ENCODE measurements around the gene ONECUT2.

The ONECUT2 gene

DNA sequence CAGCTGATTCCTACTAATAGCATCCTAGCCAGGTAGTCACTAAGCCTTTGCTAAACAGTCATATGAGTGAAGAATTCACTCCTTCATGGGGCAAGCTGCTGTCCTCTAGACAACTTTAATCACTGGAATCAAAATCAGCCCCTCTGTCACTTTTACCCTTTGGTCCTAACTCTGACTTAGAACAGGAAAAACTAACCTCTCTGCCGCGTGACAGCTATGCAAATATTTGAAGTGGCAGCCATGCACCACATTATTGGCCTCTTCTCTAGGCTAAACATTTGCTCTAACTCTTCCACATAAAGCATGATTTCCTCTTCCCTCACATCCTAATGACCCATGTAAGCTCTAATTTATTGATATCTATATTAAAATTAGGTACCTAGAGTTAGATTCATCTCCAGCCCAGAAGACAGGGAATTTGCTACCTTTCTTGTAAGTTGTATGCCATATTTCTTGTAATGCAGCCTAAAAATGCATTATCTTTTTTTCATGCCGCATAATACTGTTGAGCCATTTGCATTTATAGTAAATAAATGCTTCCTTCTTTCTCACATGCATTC is 12.8 kb upstream of the ONECUT2 start:
- Histone ChIP-seq H3K9ac (no peak overlapping the region), H3K36me3 (no peaks in the 10 kb centered on the region), H3K27ac (no peak overlapping the region), H3K4me1 (peaks cover 10% of the 10 kb centered on the region), H3K27me3 (peaks cover 2% of the 10 kb centered on the region), H3K4me3 (no peak overlapping the region), H4K20me1 (no peaks in the 10 kb centered on the region), H3K4me2 (no peak overlapping the region), H3K9me3 (peaks cover 8% of the 10 kb centered on the region)
- no peak for TF ChIP-seq Cebpa-rat (IDR thresholded peaks at IDR 0.05)

GRCh38 chr18:57423821-57424220 is 11.4 kb upstream of the ONECUT2 start:
- no peaks in the 10 kb centered on the region for H3K36me3 ChIP-seq
- H3K27me3 ChIP-seq: peaks cover 14% of the 10 kb centered on the region
- H3K9ac ChIP-seq: no peak overlapping the region
- H3K9me3 ChIP-seq: peaks cover 22% of the 10 kb centered on the region
- H3K27ac ChIP-seq: no peak overlapping the region
- H4K20me1 ChIP-seq: no peaks in the 10 kb centered on the region
- no peak overlapping the region for H3K4me2 ChIP-seq
- no peak overlapping the region for H3K4me3 ChIP-seq
- peaks cover 10% of the 10 kb centered on the region for H3K4me1 ChIP-seq
- TF ChIP-seq Cebpa-rat (IDR thresholded peaks at IDR 0.05): no peak

DNA sequence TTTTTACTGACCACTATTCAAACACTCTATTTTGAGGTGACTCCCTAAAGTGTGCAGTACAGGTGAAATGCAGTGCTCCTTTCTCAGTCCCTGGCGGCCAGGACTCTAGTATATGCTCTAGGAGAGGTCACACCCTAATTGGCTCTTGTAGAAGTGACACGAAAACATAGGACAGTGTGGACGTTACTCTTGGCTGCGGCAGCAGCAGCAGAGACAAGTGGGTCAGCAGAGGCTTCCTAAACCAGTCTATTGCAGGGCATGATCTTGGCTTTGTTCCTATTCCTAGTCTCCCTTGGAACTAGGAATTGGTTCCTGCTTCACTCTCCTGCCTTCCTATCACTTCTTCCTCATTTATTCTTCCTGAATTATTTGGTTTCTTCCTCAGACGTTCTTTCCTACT is 10.1 kb upstream of the ONECUT2 start:
- no peak overlapping the region for H3K27ac ChIP-seq
- H3K27me3 ChIP-seq: peaks cover 27% of the 10 kb centered on the region
- no peak overlapping the region for H3K4me3 ChIP-seq
- TF ChIP-seq Cebpa-rat (IDR thresholded peaks at IDR 0.05): no peak
- peaks cover 10% of the 10 kb centered on the region for H3K4me1 ChIP-seq
- peaks cover 34% of the 10 kb centered on the region for H3K9me3 ChIP-seq
- H3K9ac ChIP-seq: no peak overlapping the region
- no peak overlapping the region for H3K4me2 ChIP-seq
- H4K20me1 ChIP-seq: no peaks in the 10 kb centered on the region
- no peaks in the 10 kb centered on the region for H3K36me3 ChIP-seq

- peaks cover 41% of the 10 kb centered on the region for H3K9me3 ChIP-seq
- peaks cover 10% of the 10 kb centered on the region for H3K4me1 ChIP-seq
- H3K27me3 ChIP-seq: peaks cover 38% of the 10 kb centered on the region
- H3K36me3 ChIP-seq: no peaks in the 10 kb centered on the region
- no peak overlapping the region for H3K9ac ChIP-seq
- peak overlapping the region; percentile 23; the same call in 1 of the 2 replicates for H3K4me2 ChIP-seq
- no peak overlapping the region for H3K4me3 ChIP-seq
- peaks cover 10% of the 10 kb centered on the region; the same call in 1 of the 2 replicates for H4K20me1 ChIP-seq
- TF ChIP-seq Cebpa-rat (IDR thresholded peaks at IDR 0.05): no peak
- H3K27ac ChIP-seq: no peak overlapping the region
These were observed 9.0 kb upstream of the ONECUT2 start for GRCh38 chr18:57426187-57426586.

DNA sequence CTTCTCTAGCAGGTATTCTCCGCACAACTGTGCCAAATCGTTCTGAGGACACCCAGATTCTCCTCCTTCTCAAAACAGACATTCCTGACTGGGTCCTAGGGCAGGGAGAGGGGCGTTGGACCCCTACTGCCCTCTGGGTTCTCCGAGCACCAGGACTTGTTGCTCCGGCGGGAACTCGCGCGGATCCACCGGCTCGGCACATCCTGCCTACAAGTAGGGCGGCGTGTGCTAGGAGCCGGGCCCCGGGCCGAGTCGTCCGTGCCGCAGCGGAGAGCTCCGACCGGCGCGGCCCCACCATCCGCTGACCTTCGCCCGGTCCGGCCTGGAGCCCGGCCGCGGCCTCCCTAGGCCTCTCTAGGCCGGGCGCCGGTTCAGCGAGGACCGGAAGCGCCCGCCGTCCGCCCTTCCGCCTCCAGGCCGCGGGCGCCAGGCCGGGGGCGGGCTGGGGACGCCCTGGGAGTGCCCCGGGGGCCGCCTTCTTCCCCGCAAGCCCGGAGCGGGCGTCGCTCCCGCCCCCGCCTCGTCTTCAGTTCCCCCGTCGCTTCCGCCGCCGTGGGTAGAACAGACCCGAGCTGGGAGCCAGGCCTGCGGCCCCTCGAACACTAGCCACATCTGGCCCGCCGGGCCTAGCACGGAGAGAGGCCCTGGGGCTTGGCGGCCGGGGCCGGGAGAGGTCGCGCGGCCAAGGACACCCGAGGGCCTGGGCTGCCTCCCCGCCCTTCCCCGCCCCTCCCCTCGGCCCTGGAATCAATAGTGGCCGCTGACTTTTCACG is 7.6 kb upstream of the ONECUT2 start:
- H3K4me3 ChIP-seq: no peak overlapping the region
- peaks cover 52% of the 10 kb centered on the region for H3K27me3 ChIP-seq
- H3K9me3 ChIP-seq: peaks cover 43% of the 10 kb centered on the region
- TF ChIP-seq Cebpa-rat (IDR thresholded peaks at IDR 0.05): no peak
- H4K20me1 ChIP-seq: peaks cover 24% of the 10 kb centered on the region; the same call in 1 of the 2 replicates
- no peaks in the 10 kb centered on the region for H3K36me3 ChIP-seq
- H3K27ac ChIP-seq: no peak overlapping the region
- peaks cover 10% of the 10 kb centered on the region for H3K4me1 ChIP-seq
- H3K4me2 ChIP-seq: no peak overlapping the region
- H3K9ac ChIP-seq: no peak overlapping the region

DNA sequence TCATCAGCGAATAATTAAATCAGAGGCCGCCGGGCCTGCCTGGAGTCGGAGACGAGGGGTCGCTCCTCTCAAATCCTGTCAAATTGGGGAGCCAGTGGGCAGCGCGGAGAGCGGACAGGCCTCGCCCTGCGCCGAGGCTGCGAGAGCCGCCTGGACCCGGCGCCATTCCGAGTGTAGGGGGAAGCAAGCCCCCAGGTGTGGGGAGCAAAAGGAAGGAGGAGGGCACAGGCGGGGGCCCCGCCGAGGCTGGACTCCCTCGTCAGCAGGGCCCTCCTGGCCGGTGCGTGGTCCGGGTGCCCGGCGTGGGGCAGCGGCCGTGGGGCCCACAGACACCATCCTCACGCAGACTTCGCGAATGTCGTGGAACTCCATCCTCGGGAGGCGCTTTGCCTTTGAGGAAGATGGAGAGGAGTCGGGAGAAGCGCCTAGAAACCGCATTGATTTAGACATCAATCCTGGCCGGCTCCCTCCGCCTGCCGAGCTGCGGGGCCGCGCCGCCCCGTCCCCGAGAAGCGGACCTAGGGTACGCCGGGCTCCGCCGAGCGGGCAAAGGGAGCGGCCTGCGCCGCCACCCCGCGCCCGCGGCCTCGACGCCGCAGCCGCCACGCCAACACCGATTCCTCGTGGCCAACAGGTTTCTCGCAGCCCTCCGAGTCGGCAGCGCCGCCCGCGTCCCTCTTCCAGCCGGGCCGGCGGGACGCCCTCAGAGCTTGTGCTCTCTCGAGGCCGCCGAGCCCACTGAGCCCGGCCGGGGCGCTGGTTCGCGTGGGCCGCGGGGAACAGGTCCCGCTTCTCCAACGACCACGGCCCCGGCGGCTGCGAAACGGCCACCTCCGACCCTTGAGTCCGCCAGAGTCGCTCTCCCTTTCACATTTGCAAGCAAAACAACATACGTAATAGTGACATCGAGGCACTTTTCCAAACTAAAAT is 6.7 kb upstream of the ONECUT2 start:
- peaks cover 33% of the 10 kb centered on the region for H4K20me1 ChIP-seq
- no peaks in the 10 kb centered on the region for H3K36me3 ChIP-seq
- H3K9me3 ChIP-seq: peaks cover 43% of the 10 kb centered on the region
- peaks cover 61% of the 10 kb centered on the region for H3K27me3 ChIP-seq
- H3K27ac ChIP-seq: no peak overlapping the region
- H3K4me1 ChIP-seq: peaks cover 10% of the 10 kb centered on the region
- no peak overlapping the region for H3K4me2 ChIP-seq
- peak overlapping the region; percentile 32; the same call in 1 of the 2 replicates for H3K4me3 ChIP-seq
- TF ChIP-seq Cebpa-rat (IDR thresholded peaks at IDR 0.05): no peak
- H3K9ac ChIP-seq: no peak overlapping the region

GRCh38 chr18:57429167-57430078 is 5.8 kb upstream of the ONECUT2 start:
- no peak overlapping the region for H3K9ac ChIP-seq
- no peak for TF ChIP-seq Cebpa-rat (IDR thresholded peaks at IDR 0.05)
- no peak overlapping the region for H3K4me2 ChIP-seq
- peaks cover 70% of the 10 kb centered on the region for H3K27me3 ChIP-seq
- H4K20me1 ChIP-seq: peaks cover 42% of the 10 kb centered on the region
- no peak overlapping the region for H3K27ac ChIP-seq
- H3K4me3 ChIP-seq: no peak overlapping the region
- peaks cover 43% of the 10 kb centered on the region for H3K9me3 ChIP-seq
- peaks cover 15% of the 10 kb centered on the region for H3K4me1 ChIP-seq
- no peaks in the 10 kb centered on the region for H3K36me3 ChIP-seq

DNA sequence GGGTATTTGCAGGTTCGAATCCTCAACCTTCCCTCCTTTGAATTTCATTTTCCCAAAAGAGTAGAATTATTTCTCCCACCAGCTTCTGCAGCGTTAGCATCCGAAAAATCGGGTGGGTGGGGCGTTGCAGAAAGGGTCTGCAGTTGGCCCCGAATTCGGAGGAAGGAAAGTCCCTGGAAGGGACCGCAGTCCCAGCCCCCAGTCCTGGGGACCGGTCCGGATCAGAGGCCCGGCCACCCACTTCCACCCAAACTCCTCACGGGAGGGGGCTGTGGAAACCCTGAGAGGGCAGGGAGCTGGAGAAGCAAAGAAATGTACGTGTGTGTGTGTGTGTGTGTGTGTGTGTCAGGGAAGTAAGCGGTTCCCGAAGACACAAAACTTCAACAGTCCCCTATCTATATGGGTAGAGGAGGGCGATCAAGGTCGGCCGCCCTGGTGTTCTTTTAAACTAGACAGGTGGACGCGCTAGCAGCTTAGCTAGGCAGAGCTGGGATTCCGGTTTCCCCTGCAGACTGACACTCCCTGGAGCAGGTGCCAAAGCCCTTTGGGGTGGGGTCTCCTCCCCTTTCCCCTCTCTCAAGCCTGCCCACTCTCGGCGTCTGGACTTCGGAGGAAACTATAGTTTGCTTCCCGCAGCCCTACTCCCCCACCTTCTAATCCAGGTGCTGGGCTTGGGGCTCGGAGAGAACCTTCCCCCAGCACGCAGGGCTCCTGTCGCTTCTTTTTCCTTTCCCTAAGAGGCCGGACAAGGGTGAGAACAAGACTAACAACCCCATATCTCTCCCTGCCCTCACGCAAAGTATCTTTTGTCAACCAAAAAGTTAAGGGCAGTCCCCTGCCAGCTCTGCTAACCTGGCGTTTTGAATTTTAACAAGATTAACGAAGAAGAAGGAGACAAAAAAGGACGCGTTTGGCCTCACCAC is 4.8 kb upstream of the ONECUT2 start:
- Histone ChIP-seq H3K27me3 (peaks cover 76% of the 10 kb centered on the region), H3K4me3 (no peak overlapping the region), H3K9ac (no peak overlapping the region), H3K36me3 (no peaks in the 10 kb centered on the region), H3K4me2 (no peak overlapping the region), H3K27ac (no peak overlapping the region), H3K4me1 (peaks cover 18% of the 10 kb centered on the region), H3K9me3 (peaks cover 43% of the 10 kb centered on the region), H4K20me1 (peaks cover 44% of the 10 kb centered on the region)
- TF ChIP-seq Cebpa-rat (IDR thresholded peaks at IDR 0.05): no peak
